Measurements from ENCODE around the gene ZBP1. TPM values are rescaled to one million over a fixed set of nuclear protein-coding genes. Genes with fewer than 3 reads are reported as not detected.

Gene ZBP1
- polyA plus RNA-seq, 1 experiment = not detected

DNA sequence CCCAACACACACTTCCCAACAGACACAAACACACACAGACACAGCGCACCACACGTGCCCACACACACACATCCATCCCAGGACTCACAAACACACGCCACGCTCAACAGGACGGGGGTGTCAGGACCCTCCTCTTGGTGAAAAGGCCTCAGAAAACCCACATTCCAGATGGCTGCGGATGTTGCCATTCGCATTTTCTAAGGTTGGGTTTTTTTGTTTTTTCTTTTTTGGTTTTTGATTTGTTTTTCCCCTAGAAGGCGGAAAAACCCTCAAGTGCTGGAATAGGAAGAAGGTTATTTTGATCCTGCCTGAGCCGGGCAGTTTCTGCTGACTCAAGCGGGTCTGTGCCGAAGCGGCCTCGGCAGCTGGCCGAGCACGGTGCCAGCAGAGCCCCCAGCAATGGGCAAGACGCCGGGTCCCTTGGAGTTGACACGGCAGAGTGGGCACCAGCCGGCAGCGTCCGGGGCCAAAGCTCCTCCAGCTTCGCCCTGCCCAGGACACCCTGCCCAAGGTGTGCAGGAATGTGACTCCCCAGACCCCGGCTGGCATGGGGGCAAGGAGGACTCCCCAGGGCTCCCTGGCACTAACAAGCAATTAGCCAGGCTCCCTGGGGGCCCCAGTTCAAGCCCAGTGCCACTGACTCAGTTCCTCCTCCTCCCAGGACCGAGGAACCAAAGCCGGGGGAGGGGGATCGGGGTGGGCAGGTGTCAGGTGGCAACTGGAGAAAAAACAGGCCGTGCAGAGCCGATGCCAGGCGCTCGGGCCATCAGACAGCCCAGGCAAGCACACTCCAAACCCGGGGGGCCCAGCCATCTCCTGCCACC lies 40.9 kb upstream of the ZBP1 start:
- peaks cover 4% of the 10 kb centered on the region; the same call in 1 of the 2 replicates for H3K9me3 ChIP-seq (ENCODE audit: control insufficient read depth, insufficient read depth, low read length)
- no peaks in the 10 kb centered on the region for H3K27me3 ChIP-seq (ENCODE audit: control insufficient read depth, insufficient read depth, low read length)
- POLR2A ChIA-PET = no interaction called here
- CTCF ChIA-PET = no interaction called here
- H3K27ac ChIP-seq (ENCODE audit: low read depth, low read length) = no peak overlapping the region
- TF ChIP-seq, protein P1, sequence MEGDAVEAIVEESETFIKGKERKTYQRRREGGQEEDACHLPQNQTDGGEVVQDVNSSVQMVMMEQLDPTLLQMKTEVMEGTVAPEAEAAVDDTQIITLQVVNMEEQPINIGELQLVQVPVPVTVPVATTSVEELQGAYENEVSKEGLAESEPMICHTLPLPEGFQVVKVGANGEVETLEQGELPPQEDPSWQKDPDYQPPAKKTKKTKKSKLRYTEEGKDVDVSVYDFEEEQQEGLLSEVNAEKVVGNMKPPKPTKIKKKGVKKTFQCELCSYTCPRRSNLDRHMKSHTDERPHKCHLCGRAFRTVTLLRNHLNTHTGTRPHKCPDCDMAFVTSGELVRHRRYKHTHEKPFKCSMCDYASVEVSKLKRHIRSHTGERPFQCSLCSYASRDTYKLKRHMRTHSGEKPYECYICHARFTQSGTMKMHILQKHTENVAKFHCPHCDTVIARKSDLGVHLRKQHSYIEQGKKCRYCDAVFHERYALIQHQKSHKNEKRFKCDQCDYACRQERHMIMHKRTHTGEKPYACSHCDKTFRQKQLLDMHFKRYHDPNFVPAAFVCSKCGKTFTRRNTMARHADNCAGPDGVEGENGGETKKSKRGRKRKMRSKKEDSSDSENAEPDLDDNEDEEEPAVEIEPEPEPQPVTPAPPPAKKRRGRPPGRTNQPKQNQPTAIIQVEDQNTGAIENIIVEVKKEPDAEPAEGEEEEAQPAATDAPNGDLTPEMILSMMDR (IDR thresholded peaks at IDR 0.05; ENCODE audit: low read depth, low read length) = no peak
- H3K4me3 ChIP-seq (ENCODE audit: low read depth, low read length) = no peak overlapping the region
- DNase-seq (ENCODE audit: low read depth, low spot score) = no peak

DNA sequence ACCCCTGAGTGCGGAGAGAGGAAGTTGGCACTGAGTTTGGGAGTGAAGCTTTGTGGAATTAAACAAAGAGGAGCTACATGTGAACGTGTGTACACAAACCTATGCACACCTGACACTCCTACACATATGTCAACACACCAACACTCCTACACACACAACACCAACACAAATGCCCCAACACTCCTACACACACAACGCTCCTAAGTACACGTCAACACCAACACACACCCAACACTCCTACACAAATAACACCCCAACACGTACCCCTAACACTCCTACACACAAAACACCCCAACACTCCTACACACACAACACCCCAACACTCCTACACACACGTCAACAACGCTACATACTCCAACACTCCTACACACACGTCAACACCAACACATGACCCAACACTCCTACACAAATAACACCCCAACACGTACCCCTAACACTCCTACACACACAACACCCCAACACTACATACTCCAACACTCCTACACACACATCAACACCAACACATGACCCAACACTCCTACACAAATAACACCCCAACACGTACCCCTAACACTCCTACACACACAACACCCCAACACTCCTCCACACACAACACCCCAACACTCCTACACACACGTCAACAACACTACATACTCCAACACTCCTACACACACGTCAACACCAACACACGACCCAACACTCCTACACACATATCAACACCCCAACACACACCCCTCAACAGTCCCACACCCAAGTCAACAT lies 40.1 kb upstream of the ZBP1 start:
- CTCF ChIA-PET = no interaction called here
- DNase-seq (ENCODE audit: low read depth, low spot score) = no peak
- POLR2A ChIA-PET = no interaction called here

DNA sequence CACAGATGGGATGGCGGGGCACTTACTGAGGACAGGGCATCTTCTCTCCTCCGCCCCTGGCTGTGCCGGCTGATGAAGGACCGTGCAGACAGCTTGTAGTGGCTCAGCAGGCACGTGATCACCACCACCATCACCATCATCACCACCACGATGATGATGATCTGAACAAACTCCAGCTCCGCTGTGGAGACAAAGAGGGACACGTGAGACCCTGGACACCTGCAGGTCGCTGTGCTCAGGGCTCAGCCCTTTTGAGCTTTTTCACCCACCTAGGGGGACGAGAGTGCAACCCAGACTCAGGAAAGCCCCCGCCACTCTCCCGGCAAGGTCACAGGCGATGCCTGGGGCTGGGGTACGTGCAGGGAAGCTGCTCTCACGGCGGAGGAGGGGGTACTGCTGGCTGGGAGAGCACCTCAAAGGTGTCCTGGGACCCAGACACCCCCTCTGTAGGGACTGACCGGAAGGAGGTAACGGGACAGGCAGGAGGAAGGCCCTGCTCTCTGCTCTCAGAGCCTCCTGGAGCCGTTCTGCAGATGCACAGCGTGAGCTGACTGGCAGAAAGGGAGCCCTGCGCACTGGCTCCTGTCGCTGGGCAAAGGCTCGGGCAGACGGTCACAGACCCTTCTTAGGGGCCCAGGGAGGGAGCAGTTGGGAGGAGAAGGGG lies 39.4 kb upstream of the ZBP1 start:
- TF ChIP-seq, protein P1 (IDR thresholded peaks at IDR 0.05; ENCODE audit: low read depth, low read length) = no peak
- ChIA-PET CTCF (no interaction called here), POLR2A (interaction anchor here (0.7 kb wide), 1 partner anchor 102 kb away, joined by 3 read pairs; no protein-coding TSS in a partner anchor)
- DNase-seq (ENCODE audit: low read depth, low spot score) = no peak
- peaks cover 4% of the 10 kb centered on the region; the same call in 1 of the 2 replicates for H3K9me3 ChIP-seq (ENCODE audit: control insufficient read depth, insufficient read depth, low read length)
- no peaks in the 10 kb centered on the region for H3K27me3 ChIP-seq (ENCODE audit: control insufficient read depth, insufficient read depth, low read length)
- H3K4me3 ChIP-seq (ENCODE audit: low read depth, low read length) = no peak overlapping the region
- no peak overlapping the region for H3K27ac ChIP-seq (ENCODE audit: low read depth, low read length)

More for the DNA sequence above, 40.1 kb upstream of the ZBP1 start:
- no peaks in the 10 kb centered on the region for H3K27me3 ChIP-seq (ENCODE audit: control insufficient read depth, insufficient read depth, low read length)
- H3K9me3 ChIP-seq (ENCODE audit: control insufficient read depth, insufficient read depth, low read length) = peaks cover 4% of the 10 kb centered on the region; the same call in 1 of the 2 replicates
- TF ChIP-seq, protein P1 (IDR thresholded peaks at IDR 0.05; ENCODE audit: low read depth, low read length) = no peak
- H3K27ac ChIP-seq (ENCODE audit: low read depth, low read length) = no peak overlapping the region
- H3K4me3 ChIP-seq (ENCODE audit: low read depth, low read length) = no peak overlapping the region

DNA sequence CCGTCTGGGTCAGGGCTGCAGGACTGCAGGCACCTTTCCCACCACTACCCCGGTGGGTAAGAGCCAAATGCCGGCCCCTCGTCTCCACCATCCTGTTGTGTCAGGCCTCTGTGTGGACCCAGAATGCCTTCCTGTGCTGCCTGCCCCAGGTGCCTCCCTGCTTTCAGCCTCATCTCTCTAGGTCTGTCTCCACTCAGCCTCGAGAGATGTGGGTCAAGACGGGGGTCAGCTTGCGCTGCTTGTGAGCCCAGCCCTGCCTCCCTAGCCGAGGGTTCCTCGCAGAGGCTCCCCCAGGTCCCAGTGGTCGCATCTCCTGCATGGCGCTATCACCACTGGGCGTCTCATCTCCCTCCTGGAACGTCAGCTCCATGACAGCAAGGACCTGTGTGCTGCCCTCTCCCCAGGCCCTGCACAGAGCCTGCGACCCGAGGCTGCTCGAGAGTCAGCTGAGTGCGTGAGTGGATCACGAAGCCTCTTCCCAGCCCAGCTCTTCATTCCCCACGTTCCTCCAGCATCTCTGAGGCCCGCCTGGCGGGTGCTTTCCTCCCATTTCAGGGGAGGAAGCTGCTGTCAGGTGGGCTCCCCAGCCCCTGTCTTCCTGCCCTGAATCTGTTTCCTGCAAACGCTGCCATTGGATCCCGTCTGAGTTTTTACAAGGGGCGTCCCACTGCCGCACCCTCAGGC lies 38.7 kb upstream of the ZBP1 start:
- Histone ChIP-seq H3K27ac (ENCODE audit: low read depth, low read length) (no peak overlapping the region), H3K4me3 (ENCODE audit: low read depth, low read length) (no peak overlapping the region), H3K27me3 (ENCODE audit: control insufficient read depth, insufficient read depth, low read length) (no peaks in the 10 kb centered on the region), H3K9me3 (ENCODE audit: control insufficient read depth, insufficient read depth, low read length) (peaks cover 4% of the 10 kb centered on the region; the same call in 1 of the 2 replicates)
- POLR2A ChIA-PET = interaction anchor here (0.7 kb wide), 1 partner anchor 103 kb away, joined by 3 read pairs; no protein-coding TSS in a partner anchor
- no peak for DNase-seq (ENCODE audit: low read depth, low spot score)
- CTCF ChIA-PET = no interaction called here
- TF ChIP-seq, protein P1 (IDR thresholded peaks at IDR 0.05; ENCODE audit: low read depth, low read length) = no peak

Data from AG04450 (cell line).